ENCODE results near the gene DUOX1.

Gene DUOX1

DNA sequence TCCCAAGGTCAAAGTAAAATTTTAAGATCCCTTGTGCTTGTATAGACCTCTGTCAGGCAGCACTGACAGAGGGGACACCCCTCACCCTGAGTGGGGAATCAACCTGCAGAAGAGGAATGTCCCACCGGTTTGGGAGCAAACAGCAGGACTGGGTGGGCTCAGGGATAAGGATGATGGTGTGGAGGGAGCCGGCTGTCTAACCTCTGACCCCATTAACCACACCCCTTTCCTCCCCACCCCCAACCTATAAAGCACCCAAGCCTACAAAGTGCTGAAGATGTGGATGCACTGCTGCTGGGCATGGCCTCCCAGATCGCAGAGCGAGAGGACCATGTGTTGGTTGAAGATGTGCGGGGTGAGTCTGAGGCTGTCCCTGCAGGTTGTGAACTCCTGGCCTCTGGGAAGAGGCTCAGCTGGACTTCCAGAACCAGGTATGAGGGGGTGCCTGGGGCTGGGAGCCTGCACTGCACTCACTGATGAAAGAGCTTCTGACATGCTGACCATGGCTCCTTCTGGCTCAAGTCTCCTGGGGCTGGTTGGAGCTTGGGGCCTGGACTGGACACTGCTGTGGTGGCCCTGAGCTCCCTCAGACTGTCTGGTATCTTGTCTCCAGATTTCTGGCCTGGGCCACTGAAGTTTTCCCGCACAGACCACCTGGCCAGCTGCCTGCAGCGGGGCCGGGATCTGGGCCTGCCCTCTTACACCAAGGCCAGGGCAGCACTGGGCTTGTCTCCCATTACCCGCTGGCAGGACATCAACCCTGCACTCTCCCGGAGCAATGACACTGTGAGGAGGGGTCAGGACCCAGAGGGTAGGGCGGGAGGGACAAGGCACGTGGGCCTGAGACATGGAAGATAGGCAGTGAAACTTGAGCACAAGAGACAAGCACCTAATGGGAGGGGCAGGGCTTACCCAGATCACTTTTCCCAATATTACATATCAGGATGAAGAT lies 9.3 kb downstream of the DUOX1 start:
- TF ChIP-seq, protein P1, sequence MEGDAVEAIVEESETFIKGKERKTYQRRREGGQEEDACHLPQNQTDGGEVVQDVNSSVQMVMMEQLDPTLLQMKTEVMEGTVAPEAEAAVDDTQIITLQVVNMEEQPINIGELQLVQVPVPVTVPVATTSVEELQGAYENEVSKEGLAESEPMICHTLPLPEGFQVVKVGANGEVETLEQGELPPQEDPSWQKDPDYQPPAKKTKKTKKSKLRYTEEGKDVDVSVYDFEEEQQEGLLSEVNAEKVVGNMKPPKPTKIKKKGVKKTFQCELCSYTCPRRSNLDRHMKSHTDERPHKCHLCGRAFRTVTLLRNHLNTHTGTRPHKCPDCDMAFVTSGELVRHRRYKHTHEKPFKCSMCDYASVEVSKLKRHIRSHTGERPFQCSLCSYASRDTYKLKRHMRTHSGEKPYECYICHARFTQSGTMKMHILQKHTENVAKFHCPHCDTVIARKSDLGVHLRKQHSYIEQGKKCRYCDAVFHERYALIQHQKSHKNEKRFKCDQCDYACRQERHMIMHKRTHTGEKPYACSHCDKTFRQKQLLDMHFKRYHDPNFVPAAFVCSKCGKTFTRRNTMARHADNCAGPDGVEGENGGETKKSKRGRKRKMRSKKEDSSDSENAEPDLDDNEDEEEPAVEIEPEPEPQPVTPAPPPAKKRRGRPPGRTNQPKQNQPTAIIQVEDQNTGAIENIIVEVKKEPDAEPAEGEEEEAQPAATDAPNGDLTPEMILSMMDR (IDR thresholded peaks at IDR 0.05), result no peak
- H3K27ac ChIP-seq, result no peak overlapping the region
- H3K36me3 ChIP-seq, result no peaks in the 10 kb centered on the region
- peaks cover 0 to 78% of the 10 kb centered on the region in 2 donors for H3K27me3 ChIP-seq
- DNase-seq, result no peak
- peaks cover 0 to 8% (median 3%) of the 10 kb centered on the region in 4 donors for H3K4me1 ChIP-seq
- no peaks in the 10 kb centered on the region for H3K9me3 ChIP-seq
- no peak overlapping the region for H3K4me3 ChIP-seq
- intact Hi-C loops (cut with DNase I; ENCODE audit: low total_unique reads), result no loop called here

DNA sequence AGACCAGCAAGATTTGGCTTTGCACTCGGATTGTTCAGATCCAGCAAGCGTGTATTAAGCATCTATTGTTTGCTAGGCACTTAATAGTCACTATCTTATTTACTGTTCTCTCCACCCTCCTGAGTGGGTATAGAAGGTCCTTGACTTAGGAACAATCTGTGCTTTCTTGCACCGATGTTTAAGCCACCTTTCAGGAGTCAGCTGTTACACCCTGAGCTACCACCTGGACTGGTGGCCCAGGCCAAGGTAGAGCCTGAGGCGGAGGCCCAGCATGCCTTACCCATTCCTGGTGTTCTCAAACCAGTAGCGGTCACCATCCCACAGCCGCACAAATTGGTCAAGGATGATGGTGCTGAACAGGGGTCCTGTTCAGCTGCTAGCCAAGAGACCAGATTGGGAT lies 10.0 kb downstream of the DUOX1 start:
- intact Hi-C loops (cut with DNase I; ENCODE audit: low total_unique reads), result no loop called here
- no peak overlapping the region for H3K27ac ChIP-seq
- H3K9me3 ChIP-seq, result no peaks in the 10 kb centered on the region
- H3K4me3 ChIP-seq, result no peak overlapping the region
- no peaks in the 10 kb centered on the region for H3K36me3 ChIP-seq
- H3K27me3 ChIP-seq, result peaks cover 0 to 78% of the 10 kb centered on the region in 2 donors
- no peak for DNase-seq
- peaks cover 0 to 7% (median 3%) of the 10 kb centered on the region in 4 donors for H3K4me1 ChIP-seq
- TF ChIP-seq, protein P1 (IDR thresholded peaks at IDR 0.05), result no peak

DNA sequence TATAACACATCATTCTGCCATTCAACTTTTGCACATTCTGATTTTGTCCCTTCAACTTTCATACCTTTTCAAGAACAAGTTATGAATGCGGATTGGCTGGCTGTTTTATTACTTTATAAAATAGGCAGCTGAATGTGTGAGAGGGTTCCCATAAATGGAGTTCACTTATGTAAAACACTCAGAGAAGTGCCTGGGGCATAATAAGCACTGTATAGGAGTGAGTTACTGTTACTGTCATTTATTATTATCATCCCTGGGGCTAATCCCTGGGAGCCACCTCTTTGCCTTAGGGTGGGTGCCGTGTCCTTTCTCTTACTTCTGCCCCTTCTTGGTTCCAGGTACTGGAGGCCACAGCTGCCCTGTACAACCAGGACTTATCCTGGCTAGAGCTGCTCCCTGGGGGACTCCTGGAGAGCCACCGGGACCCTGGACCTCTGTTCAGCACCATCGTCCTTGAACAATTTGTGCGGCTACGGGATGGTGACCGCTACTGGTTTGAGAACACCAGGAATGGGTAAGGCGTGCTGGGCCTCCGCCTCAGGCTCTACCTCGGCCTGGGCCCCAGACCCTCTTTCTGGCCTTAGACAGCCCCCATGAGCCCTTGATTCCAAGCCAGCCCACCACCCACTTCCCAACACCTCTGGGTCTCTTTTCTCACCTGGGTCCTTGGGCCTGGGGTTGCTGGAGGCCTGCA lies 10.9 kb downstream of the DUOX1 start:
- Histone ChIP-seq H3K27me3 (peaks cover 0 to 76% of the 10 kb centered on the region in 2 donors), H3K9me3 (no peaks in the 10 kb centered on the region), H3K4me3 (no peak overlapping the region), H3K4me1 (no peaks in the 10 kb centered on the region), H3K36me3 (no peaks in the 10 kb centered on the region), H3K27ac (no peak overlapping the region)
- intact Hi-C loops (cut with DNase I; ENCODE audit: low total_unique reads), result no loop called here
- no peak for DNase-seq
- TF ChIP-seq, protein P1 (IDR thresholded peaks at IDR 0.05), result no peak

DNA sequence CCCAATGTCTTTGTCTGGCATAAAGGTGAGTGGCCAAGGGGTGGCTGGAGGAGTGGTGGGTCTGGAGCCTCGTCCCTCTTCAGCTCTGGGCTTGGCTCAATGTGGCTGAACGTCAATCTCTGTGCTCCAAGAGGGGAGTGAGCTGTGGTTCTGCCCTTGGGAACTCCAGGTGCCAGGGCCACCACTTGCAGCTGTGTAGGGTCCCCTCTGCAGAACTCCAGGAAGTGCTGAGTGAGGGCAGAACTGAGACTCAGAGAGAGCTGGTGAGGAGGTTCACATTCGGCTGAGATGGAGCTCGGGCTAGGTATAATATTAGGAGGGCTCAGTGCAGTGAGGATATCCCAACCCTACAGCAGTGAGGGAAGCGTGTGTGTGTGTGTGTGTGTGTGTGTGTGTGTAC lies 11.6 kb downstream of the DUOX1 start:
- no peaks in the 10 kb centered on the region for H3K9me3 ChIP-seq
- peaks cover 0 to 70% of the 10 kb centered on the region in 2 donors for H3K27me3 ChIP-seq
- H3K4me3 ChIP-seq, result no peak overlapping the region
- H3K36me3 ChIP-seq, result no peaks in the 10 kb centered on the region
- DNase-seq, result no peak
- intact Hi-C loops (cut with DNase I; ENCODE audit: low total_unique reads), result no loop called here
- H3K4me1 ChIP-seq, result no peaks in the 10 kb centered on the region
- TF ChIP-seq, protein P1 (IDR thresholded peaks at IDR 0.05), result no peak
- no peak overlapping the region for H3K27ac ChIP-seq

DNA sequence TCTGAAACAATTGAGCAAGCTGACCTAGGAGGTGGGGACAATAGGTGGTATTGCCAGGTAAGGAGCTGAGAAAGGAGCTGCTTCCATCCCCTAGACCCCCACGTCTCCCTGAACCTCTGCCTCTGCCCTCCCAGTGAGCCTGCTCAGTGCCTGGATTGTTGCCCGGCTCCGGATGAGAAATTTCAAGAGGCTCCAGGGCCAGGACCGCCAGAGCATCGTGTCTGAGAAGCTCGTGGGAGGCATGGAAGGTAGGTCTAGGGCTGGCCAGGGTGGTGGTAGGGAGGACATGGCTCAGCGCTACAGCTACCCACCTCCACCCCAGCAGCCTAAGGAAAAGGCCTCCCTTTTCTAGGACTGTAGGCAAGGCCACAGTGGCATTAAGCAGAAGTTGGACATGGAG lies 13.3 kb downstream of the DUOX1 start:
- Histone ChIP-seq H3K4me1 (no peaks in the 10 kb centered on the region), H3K27ac (no peak overlapping the region), H3K27me3 (peaks cover 0 to 59% of the 10 kb centered on the region in 2 donors), H3K9me3 (no peaks in the 10 kb centered on the region), H3K36me3 (no peaks in the 10 kb centered on the region), H3K4me3 (no peak overlapping the region)
- DNase-seq, result no peak
- TF ChIP-seq, protein P1 (IDR thresholded peaks at IDR 0.05), result no peak
- intact Hi-C loops (cut with DNase I; ENCODE audit: low total_unique reads), result no loop called here

Data from tibial artery (tissue), 4 donors.